ENCODE data around the gene FKBP2. TPM values are rescaled to one million over a fixed set of nuclear protein-coding genes. Genes with fewer than 3 reads are reported as not detected.
A peak's percentile ranks its signal among the peaks of the same experiment; 100 is the strongest.

Gene FKBP2
- 48.2 TPM for total RNA-seq
- long read RNA-seq, transcript FKBP2-201 (6 exons, 657 nt), result major isoform, 50 of 93 reads
- long read RNA-seq, transcript FKBP2-202 (6 exons, 1,002 nt), result minor isoform, 9 of 93 reads
- long read RNA-seq, transcript FKBP2-203 (6 exons, 613 nt), result minor isoform, 5 of 93 reads
- long read RNA-seq, partial matches to known transcripts, result 25 of 93 reads
- long read RNA-seq, other reads (novel, unspliced or antisense), result 4 of 93 reads

GRCh38 chr11:64240435-64241240 lies at the start of gene FKBP2:
FKBP2 (plus strand) TSS chr11:64241095; CDS start chr11:64242388, 1,293 bp downstream.
- intact Hi-C loops (cut with DNase I), result no loop called here
- no peaks in the 10 kb centered on the region for H3K27me3 ChIP-seq (ENCODE audit: low read depth)
- H3K4me3 ChIP-seq, result peak within 1 kb of the TSS; percentile 77
- DNase-seq, result peak; percentile 98
- ATAC-seq, result peak; percentile 86 to 90
- TF ChIP-seq CTCF (IDR thresholded peaks at IDR 0.05), result no peak
- peaks cover 57% of the 10 kb centered on the region for H3K4me1 ChIP-seq
- H3K36me3 ChIP-seq, result peaks cover 36% of the 10 kb centered on the region
- no peaks in the 10 kb centered on the region for H3K9me3 ChIP-seq
- H3K27ac ChIP-seq, result peak within 1 kb of the TSS; percentile 99

- ATAC-seq, result peak; percentile 58 to 65
- Histone ChIP-seq H3K27me3 (ENCODE audit: low read depth) (no peaks in the 10 kb centered on the region), H3K4me1 (peaks cover 20% of the 10 kb centered on the region), H3K27ac (no peak overlapping the region), H3K36me3 (peaks cover 58% of the 10 kb centered on the region), H3K9me3 (no peaks in the 10 kb centered on the region), H3K4me3 (no peak overlapping the region)
- no peak for DNase-seq
- intact Hi-C loops (cut with DNase I), result no loop called here
- TF ChIP-seq CTCF (IDR thresholded peaks at IDR 0.05), result no peak
Measured at GRCh38 chr11:64192434-64192833, 48.5 kb upstream of the FKBP2 start.

GRCh38 chr11:64196626-64197025 lies 44.3 kb upstream of the FKBP2 start:
- ATAC-seq (no peak), DNase-seq (no peak)
- no peak for TF ChIP-seq CTCF (IDR thresholded peaks at IDR 0.05)
- Histone ChIP-seq H3K9me3 (no peaks in the 10 kb centered on the region), H3K27ac (no peak overlapping the region), H3K4me1 (peaks cover 3% of the 10 kb centered on the region), H3K4me3 (no peak overlapping the region), H3K27me3 (ENCODE audit: low read depth) (no peaks in the 10 kb centered on the region), H3K36me3 (peaks cover 92% of the 10 kb centered on the region)
- intact Hi-C loops (cut with DNase I), result no loop called here

GRCh38 chr11:64198511-64198910 lies 42.4 kb upstream of the FKBP2 start:
- H3K9me3 ChIP-seq, result no peaks in the 10 kb centered on the region
- H3K4me3 ChIP-seq, result no peak overlapping the region
- ATAC-seq (no peak), DNase-seq (no peak)
- H3K36me3 ChIP-seq, result peaks cover 99% of the 10 kb centered on the region
- H3K27me3 ChIP-seq (ENCODE audit: low read depth), result no peaks in the 10 kb centered on the region
- H3K27ac ChIP-seq, result no peak overlapping the region
- no peaks in the 10 kb centered on the region for H3K4me1 ChIP-seq
- intact Hi-C loops (cut with DNase I), result no loop called here
- TF ChIP-seq CTCF (IDR thresholded peaks at IDR 0.05), result no peak

- Histone ChIP-seq H3K36me3 (peaks cover 86% of the 10 kb centered on the region), H3K4me1 (peaks cover 25% of the 10 kb centered on the region), H3K9me3 (no peaks in the 10 kb centered on the region), H3K27me3 (ENCODE audit: low read depth) (no peaks in the 10 kb centered on the region), H3K27ac (no peak overlapping the region), H3K4me3 (no peak overlapping the region)
- ATAC-seq (no peak), DNase-seq (no peak)
- no peak for TF ChIP-seq CTCF (IDR thresholded peaks at IDR 0.05)
- intact Hi-C loops (cut with DNase I), result no loop called here
Measured at GRCh38 chr11:64201543-64201942, 39.4 kb upstream of the FKBP2 start.

Measured in lower lobe of right lung (tissue), 2 donors.